WERI-Rb-1 (cell line): ENCODE results near the gene SIK2.

Experiments
- DNase-seq: peaks from one replicate; pipeline ENCODE4 v3.0.0-alpha.2; 2020
- H3K27ac ChIP-seq: fragments of 250-450 bp; sonication (Bioruptor Pico); 2 replicates; pipeline ENCODE4 v1.5.1; 2020; ENCODE audit warnings: mild to moderate bottlenecking, moderate library complexity
- H3K27me3 ChIP-seq: fragments of 250-450 bp; sonication (Bioruptor Pico); 2 replicates; pipeline ENCODE4 v1.5.1; 2021; ENCODE audit warnings: mild to moderate bottlenecking, low read depth, moderate library complexity; ENCODE audit not compliant: insufficient read depth, severe bottlenecking
- H3K36me3 ChIP-seq: fragments of 250-450 bp; sonication (Bioruptor Pico); 2 replicates; pipeline ENCODE4 v1.5.1; 2020; ENCODE audit warnings: mild to moderate bottlenecking, moderate library complexity
- H3K4me3 ChIP-seq: 2 replicates; pipeline ENCODE4 v1.5.1; 2011; ENCODE audit warnings: low read depth, mild to moderate bottlenecking, control low read depth, low read length
- H3K9me3 ChIP-seq: fragments of 250-450 bp; sonication (Bioruptor Pico); 2 replicates; pipeline ENCODE4 v1.5.1; 2021; ENCODE audit warnings: mild to moderate bottlenecking, moderate library complexity; ENCODE audit not compliant: severe bottlenecking
- TF ChIP-seq, protein P1 (sequence below): IDR thresholded peaks from 2 replicates; pipeline ENCODE4 v1.5.1; 2011; ENCODE audit warnings: low read depth, mild to moderate bottlenecking, control low read depth, inconsistent platforms, low read length

SIK2 gene

DNA sequence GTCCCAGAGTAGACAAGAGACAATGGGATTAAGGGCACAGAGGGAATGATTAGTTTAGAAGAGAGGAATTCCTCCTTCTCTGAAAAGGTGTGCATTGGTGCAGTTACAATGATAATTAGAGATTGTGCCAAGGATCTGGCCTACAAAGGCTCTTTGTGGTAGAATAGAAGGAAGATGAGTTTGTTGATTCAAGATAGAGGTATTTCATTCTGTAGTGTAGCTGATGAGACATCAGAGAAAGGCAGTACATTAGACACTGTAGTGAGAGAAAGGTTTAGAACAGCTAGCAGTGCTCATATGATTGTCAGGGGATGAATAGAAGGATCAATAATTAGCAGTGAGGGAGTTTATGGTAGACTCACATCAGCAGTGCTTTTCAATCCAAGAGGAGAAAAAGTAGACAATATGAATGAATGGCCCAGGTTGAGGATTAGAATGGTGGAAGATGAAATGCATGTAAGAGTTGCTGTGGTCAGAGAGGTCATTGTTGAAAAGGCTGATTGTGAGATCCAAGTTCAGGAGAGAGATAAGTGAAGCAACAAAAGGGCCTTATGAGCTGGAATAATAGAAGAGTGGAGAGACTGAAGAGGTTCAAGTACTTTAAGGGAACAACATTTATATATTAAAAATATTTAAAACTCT is 28.9 kb downstream of the SIK2 start:
- peaks cover 13% of the 10 kb centered on the region for H3K36me3 ChIP-seq
- no peaks in the 10 kb centered on the region for H3K27me3 ChIP-seq
- TF ChIP-seq, protein P1, sequence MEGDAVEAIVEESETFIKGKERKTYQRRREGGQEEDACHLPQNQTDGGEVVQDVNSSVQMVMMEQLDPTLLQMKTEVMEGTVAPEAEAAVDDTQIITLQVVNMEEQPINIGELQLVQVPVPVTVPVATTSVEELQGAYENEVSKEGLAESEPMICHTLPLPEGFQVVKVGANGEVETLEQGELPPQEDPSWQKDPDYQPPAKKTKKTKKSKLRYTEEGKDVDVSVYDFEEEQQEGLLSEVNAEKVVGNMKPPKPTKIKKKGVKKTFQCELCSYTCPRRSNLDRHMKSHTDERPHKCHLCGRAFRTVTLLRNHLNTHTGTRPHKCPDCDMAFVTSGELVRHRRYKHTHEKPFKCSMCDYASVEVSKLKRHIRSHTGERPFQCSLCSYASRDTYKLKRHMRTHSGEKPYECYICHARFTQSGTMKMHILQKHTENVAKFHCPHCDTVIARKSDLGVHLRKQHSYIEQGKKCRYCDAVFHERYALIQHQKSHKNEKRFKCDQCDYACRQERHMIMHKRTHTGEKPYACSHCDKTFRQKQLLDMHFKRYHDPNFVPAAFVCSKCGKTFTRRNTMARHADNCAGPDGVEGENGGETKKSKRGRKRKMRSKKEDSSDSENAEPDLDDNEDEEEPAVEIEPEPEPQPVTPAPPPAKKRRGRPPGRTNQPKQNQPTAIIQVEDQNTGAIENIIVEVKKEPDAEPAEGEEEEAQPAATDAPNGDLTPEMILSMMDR, result no peak
- H3K4me3 ChIP-seq, result no peak overlapping the region
- no peak overlapping the region for H3K27ac ChIP-seq
- no peak for DNase-seq
- H3K9me3 ChIP-seq, result no peaks in the 10 kb centered on the region

- TF ChIP-seq, protein P1, result no peak
- no peak for DNase-seq
- H3K36me3 ChIP-seq, result peaks cover 13% of the 10 kb centered on the region
- H3K27me3 ChIP-seq, result no peaks in the 10 kb centered on the region
- H3K27ac ChIP-seq, result no peak overlapping the region
- H3K4me3 ChIP-seq, result no peak overlapping the region
- no peaks in the 10 kb centered on the region for H3K9me3 ChIP-seq
Observed at GRCh38 chr11:111631666-111632039, 29.4 kb downstream of the SIK2 start.

- Histone ChIP-seq H3K27ac (no peak overlapping the region), H3K36me3 (peaks cover 9% of the 10 kb centered on the region), H3K4me3 (no peak overlapping the region), H3K9me3 (no peaks in the 10 kb centered on the region), H3K27me3 (no peaks in the 10 kb centered on the region)
- DNase-seq, result no peak
- TF ChIP-seq, protein P1, result no peak
Observed at GRCh38 chr11:111632516-111633220, 30.4 kb downstream of the SIK2 start.

- Histone ChIP-seq H3K27me3 (no peaks in the 10 kb centered on the region), H3K36me3 (peaks cover 6% of the 10 kb centered on the region; the same call in 1 of the 2 replicates), H3K4me3 (no peak overlapping the region), H3K27ac (no peak overlapping the region), H3K9me3 (no peaks in the 10 kb centered on the region)
- DNase-seq, result no peak
- TF ChIP-seq, protein P1, result no peak
Observed at GRCh38 chr11:111633248-111633647, 31.0 kb downstream of the SIK2 start.

GRCh38 chr11:111633756-111634362 is 31.6 kb downstream of the SIK2 start:
- H3K4me3 ChIP-seq, result no peak overlapping the region
- no peaks in the 10 kb centered on the region for H3K9me3 ChIP-seq
- H3K36me3 ChIP-seq, result peaks cover 5% of the 10 kb centered on the region; the same call in 1 of the 2 replicates
- DNase-seq, result no peak
- TF ChIP-seq, protein P1, result no peak
- no peak overlapping the region for H3K27ac ChIP-seq
- H3K27me3 ChIP-seq, result no peaks in the 10 kb centered on the region
